MCF 10A (cell line): ENCODE data around the gene ARL6IP4. TPM values are rescaled to one million over a fixed set of nuclear protein-coding genes. Genes with fewer than 3 reads are reported as not detected.

Source experiments
- BruUV-seq: library from RNA; stranded (reverse); fragments of 400-500 nt; replicated peaks from 2 replicates; lab custom pipeline; 2021; lab: Mats Ljungman, UMichigan
- CTCF ChIA-PET: fragments of 300-600 bp; sonication (Branson Sonifier 250); formaldehyde crosslinking; extraction: SDS; loops from one replicate; lab custom pipeline; 2021; ENCODE audit warnings: antibody characterized with exemption, inconsistent platforms; lab: Yijun Ruan, JAX
- POLR2A ChIA-PET: fragments of 300-600, 350-650 bp; sonication (Branson Sonifier 250); formaldehyde crosslinking; extraction: SDS; loops from one replicate; lab custom pipeline; 2020; ENCODE audit warnings: antibody characterized with exemption, inconsistent platforms; lab: Yijun Ruan, JAX
- DNase-seq: peaks from one replicate; pipeline ENCODE4 v3.0.0-alpha.2; 2018; ENCODE audit not compliant: unreplicated experiment
- H3K27ac Mint-ChIP-seq: one replicate; pipeline ENCODE4 v1.8.0; 2022; ENCODE audit warnings: mild to moderate bottlenecking, low read depth, mixed read lengths; ENCODE audit not compliant: unreplicated experiment
- H3K27me3 Mint-ChIP-seq: one replicate; pipeline ENCODE4 v1.8.0; 2022; ENCODE audit warnings: mixed read lengths; ENCODE audit not compliant: insufficient read depth, unreplicated experiment
- H3K36me3 Mint-ChIP-seq: one replicate; pipeline ENCODE4 v1.8.0; 2022; ENCODE audit warnings: mild to moderate bottlenecking, moderate library complexity, mixed read lengths; ENCODE audit not compliant: insufficient read depth, unreplicated experiment
- H3K4me1 Mint-ChIP-seq: one replicate; pipeline ENCODE4 v1.8.0; 2022; ENCODE audit warnings: mixed read lengths; ENCODE audit not compliant: insufficient read depth, unreplicated experiment
- H3K4me3 Mint-ChIP-seq: one replicate; pipeline ENCODE4 v1.8.0; 2022; ENCODE audit warnings: mild to moderate bottlenecking, moderate library complexity, mixed read lengths; ENCODE audit not compliant: unreplicated experiment
- H3K9me3 Mint-ChIP-seq: one replicate; pipeline ENCODE4 v1.8.0; 2022; ENCODE audit warnings: mixed read lengths; ENCODE audit not compliant: unreplicated experiment
- CTCF ChIP-seq: fragments of 200-600 bp; IDR thresholded peaks from one replicate; pipeline ENCODE4 v1.8.0; 2022; ENCODE audit warnings: antibody characterized with exemption, mild to moderate bottlenecking; ENCODE audit not compliant: unreplicated experiment
- intact Hi-C: fragments of 100-400 bp; cut with micrococcal nuclease; formaldehyde crosslinking; loops from 2 replicates; pipeline ENCODE4 v1.14.1; 2022
- total RNA-seq: library from RNA; stranded (reverse); gene quantifications from 2 replicates; pipeline ENCODE4 v1.2.3, GENCODE V29; 2022

Gene ARL6IP4
- total RNA-seq, 1 experiment from 2014 or later: 198 TPM

GRCh38 chr12:123026094-123026853 is 45.8 kb downstream of the ARL6IP4 start:
- TF ChIP-seq CTCF: no peak
- ChIA-PET CTCF (interaction anchor here (0.6 kb wide), 1 partner anchor 48 kb away, joined by 3 read pairs; no protein-coding TSS in a partner anchor), POLR2A (no interaction called here)
- BruUV-seq: no TSS peak
- Mint-ChIP-seq H3K27ac (no peak overlapping the region), H3K36me3 (no peaks in the 10 kb centered on the region), H3K27me3 (no peaks in the 10 kb centered on the region), H3K9me3 (no peaks in the 10 kb centered on the region), H3K4me1 (no peaks in the 10 kb centered on the region), H3K4me3 (no peak overlapping the region)
- intact Hi-C loops: no loop called here
- DNase-seq: no peak

GRCh38 chr12:123027726-123028445 is 47.4 kb downstream of the ARL6IP4 start:
- ChIA-PET POLR2A (no interaction called here), CTCF (no interaction called here)
- no peak for DNase-seq
- H3K4me3 Mint-ChIP-seq: no peak overlapping the region
- no peaks in the 10 kb centered on the region for H3K9me3 Mint-ChIP-seq
- intact Hi-C loops: no loop called here
- BruUV-seq: no TSS peak
- no peak overlapping the region for H3K27ac Mint-ChIP-seq
- no peaks in the 10 kb centered on the region for H3K27me3 Mint-ChIP-seq
- no peaks in the 10 kb centered on the region for H3K36me3 Mint-ChIP-seq
- no peak for TF ChIP-seq CTCF
- no peaks in the 10 kb centered on the region for H3K4me1 Mint-ChIP-seq

- no peaks in the 10 kb centered on the region for H3K4me1 Mint-ChIP-seq
Observed at GRCh38 chr12:123028475-123028874, 48.0 kb downstream of the ARL6IP4 start.

More at GRCh38 chr12:123028475-123028874, 48.0 kb downstream of the ARL6IP4 start:
- H3K9me3 Mint-ChIP-seq: no peaks in the 10 kb centered on the region
- no TSS peak for BruUV-seq
- ChIA-PET CTCF (interaction anchor here (1.6 kb wide), 1 partner anchor 15 kb away, joined by 7 read pairs; no protein-coding TSS in a partner anchor), POLR2A (no interaction called here)
- no peaks in the 10 kb centered on the region for H3K36me3 Mint-ChIP-seq
- TF ChIP-seq CTCF: no peak
- intact Hi-C loops: no loop called here
- DNase-seq: no peak
- no peak overlapping the region for H3K4me3 Mint-ChIP-seq
- H3K27me3 Mint-ChIP-seq: no peaks in the 10 kb centered on the region
- no peak overlapping the region for H3K27ac Mint-ChIP-seq
